Stimulated activated CD8-positive, alpha-beta memory T cell treated with anti-CD3 and anti-CD28 coated beads, Interleukin-4, amount 100 ng/mL, for 1 hour (primary cell): ENCODE results near the gene ITGAX.
"Not testable (repeated sequence)": the region's sequence is repeated elsewhere in the genome, so short reads cannot be mapped to it uniquely, and the experiment has no call there.

ENCODE experiments used
- DNase-seq, 2 donors: peaks; one replicate each; pipeline ENCODE4 v3.0.0-alpha.2; 2020; ENCODE audit warnings: low read depth in 2 of 2, low spot score in 1 of 2

The ITGAX gene

DNA sequence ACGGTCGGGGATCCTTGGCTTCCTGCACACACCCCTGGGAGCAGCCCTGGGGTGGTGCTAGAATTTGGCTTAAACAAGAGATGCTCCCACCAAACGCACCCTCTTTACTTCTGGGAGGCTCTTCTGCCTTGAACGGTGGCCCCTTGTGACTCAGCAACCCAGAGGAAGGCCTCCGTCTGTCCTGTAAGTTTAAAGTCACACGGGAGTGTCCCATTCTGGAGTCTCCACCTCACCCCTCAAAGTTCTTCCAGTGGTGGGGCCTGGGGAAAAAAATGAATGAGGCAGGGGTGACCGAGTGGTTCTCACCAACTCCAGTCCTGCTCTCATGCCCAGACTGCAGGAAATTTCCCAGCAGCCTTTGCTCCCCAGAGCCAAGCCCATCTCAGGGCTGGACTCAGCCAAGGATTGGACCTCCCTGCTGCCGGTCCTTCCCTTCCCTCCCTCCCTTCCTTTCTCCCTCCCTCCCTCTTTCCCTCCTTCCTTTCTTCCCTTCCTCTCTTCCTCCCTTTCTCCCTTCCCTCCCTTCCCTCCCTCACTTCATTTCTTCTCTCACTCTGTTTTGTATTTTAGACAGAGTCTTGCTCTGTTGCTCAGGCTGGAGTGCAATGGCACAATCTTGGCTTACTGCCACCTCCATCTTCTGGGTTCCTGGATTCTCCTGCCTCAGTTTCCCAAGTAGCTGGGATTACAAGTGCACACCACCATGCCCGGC lies 49.5 kb downstream of the ITGAX start:
- no peak for DNase-seq

DNA sequence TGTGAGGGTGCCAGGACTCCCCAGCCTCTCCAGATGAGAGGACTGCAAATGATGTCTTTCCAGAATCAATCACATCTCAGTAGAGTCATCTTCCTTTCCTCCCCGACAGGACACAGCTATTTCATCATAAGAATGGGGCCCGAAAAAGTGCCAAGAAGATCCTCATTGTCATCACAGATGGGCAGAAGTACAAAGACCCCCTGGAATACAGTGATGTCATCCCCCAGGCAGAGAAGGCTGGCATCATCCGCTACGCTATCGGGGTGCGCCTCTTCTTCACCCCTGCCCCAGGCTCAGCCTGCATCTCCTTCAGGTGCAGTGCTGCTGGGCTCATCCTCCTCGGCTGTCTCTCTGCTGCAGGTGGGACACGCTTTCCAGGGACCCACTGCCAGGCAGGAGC lies 52.4 kb downstream of the ITGAX start:
- DNase-seq = no peak

DNA sequence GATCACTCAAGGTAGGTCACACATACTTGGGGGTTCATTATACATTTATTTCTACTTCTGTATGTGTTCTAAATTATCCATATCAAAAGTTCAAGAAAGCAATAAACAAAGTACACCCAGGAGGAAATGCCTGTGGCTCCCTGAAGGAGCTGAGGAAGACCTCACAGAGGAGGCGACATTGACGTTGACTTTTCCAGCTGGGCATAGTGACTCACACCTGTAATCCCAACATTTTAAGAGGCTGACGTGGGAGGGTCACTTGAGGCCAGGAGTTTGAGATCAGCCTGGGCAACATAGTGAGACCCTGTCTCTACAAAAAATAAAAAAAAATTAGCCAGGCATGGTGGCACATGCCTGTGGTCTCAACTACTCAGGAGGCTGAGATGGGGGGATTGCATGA lies 54.5 kb downstream of the ITGAX start:
- no peak for DNase-seq

DNA sequence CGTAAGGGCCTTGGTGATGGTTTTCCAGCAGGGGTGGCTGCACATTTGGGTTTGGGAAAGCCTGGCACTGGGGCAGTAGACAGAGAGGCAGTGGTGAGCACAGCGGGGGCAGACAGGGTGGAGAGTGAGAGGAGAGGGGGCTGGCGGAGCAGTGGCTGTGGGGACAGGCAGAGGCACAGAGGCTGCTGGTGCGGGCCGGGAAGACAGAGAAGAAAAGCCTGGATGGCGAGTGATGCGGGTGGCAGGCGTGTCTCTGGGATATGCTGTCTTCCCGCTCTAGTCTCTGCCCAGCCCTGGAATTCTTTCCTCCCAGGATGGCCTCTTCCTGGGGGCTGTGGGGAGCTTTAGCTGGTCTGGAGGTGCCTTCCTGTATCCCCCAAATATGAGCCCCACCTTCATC lies 55.1 kb downstream of the ITGAX start:
- DNase-seq = no peak

DNA sequence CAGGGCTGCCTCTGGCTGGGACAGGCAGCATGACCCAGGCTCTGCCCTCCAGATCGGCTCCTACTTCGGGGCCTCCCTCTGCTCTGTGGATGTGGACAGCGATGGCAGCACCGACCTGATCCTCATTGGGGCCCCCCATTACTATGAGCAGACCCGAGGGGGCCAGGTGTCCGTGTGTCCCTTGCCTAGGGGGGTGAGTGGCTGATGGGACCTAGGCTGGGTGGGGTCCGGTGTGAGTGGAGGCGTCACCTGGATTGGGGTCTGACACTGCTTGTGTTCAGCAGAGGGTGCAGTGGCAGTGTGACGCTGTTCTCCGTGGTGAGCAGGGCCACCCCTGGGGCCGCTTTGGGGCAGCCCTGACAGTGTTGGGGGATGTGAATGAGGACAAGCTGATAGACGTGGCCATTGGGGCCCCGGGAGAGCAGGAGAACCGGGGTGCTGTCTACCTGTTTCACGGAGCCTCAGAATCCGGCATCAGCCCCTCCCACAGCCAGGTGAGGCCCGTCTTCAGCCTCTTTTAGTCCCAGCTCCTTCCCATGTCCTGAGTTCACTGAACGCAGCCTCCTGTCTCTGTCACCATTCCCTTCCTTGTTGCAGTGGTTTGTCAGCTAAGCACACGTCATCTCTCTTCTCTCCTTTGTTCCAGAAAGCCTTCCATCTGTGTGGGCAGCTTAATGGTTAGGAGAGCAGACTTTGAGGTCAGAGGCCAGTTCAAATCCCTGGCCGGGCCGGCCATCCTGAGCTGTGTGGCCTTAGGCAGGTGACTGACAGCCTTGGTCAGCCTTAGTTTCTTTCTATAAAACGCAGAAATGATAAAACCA lies 56.3 kb downstream of the ITGAX start:
- no peak for DNase-seq

DNA sequence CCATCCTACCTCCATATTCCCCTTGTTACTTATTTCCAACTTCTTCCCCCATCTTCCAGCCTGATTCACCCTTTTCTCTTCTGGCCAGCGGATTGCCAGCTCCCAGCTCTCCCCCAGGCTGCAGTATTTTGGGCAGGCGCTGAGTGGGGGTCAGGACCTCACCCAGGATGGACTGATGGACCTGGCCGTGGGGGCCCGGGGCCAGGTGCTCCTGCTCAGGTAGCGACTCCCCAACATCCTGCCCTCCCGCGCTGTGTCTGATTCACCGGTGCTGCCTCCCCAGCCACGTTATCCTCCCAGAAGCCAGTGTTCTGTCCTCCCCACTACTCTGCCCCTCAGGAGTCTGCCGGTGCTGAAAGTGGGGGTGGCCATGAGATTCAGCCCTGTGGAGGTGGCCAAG lies 57.8 kb downstream of the ITGAX start:
- no peak for DNase-seq

DNA sequence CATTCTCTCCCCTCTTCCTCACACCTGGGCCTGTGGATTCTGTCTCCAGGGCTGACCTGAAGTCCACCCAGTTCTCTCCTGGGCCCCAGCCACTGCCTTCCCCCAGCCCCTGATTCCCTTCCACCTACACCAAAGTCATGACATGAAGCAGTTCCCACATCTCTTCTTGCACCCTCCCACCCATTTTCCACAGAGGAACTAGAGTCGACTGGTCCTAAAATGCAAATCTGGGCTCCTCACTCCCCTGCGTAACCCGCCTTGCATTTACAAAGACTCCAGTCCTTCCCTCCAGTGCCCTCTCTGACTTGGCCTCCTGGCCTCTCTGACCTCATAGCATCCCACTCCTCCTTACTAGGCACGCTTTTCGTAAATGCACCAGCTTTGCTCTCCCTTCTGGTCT lies 58.4 kb downstream of the ITGAX start:
- DNase-seq = no peak

DNA sequence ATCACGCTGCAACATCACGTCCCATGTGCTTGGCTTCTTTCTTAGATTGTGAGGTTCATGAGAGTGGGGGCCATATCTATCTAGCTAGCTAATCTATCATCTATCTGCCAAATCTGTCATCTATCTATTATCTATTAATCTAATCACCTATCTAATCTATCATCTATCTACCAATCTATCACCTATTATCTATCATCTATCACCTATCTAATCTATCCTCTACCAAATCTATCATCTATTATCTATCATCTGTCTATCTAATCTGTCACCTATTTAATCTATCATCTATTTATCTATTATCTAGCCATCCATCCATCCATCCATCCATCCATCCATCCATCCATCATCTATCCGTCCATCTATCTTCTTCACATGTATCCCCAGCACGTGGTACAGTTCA lies 59.0 kb downstream of the ITGAX start:
- no peak for DNase-seq

DNA sequence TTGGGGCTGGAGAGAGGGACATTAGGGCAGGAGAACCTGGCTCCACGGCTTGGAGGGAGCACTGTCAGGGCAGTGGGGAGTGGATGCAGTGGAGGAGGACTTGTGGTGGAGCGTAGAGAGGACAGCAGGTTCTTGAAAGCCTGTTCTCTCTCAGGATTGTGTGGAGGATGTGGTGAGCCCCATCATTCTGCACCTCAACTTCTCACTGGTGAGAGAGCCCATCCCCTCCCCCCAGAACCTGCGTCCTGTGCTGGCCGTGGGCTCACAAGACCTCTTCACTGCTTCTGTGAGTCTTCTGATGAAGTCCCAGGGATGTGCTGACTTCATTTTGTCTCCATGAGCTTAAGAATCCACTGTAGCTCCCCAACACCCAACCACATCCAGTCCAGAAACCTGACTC lies 59.7 kb downstream of the ITGAX start:
- DNase-seq = no peak

DNA sequence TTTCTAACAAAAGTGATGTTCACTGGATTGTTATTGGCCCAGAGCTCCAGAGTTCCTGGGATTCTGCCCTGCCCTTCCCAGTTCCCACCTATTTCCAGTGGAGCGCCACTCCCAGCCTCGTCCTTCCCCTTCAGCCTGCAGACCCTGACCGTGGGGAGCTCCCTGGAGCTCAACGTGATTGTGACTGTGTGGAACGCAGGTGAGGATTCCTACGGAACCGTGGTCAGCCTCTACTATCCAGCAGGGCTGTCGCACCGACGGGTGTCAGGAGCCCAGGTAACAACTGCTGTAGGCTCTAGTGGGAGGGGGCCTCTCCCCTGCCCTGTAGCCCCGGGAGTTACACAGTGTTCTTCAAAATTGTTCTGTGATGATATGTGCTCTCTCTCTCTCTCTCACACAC lies 61.4 kb downstream of the ITGAX start:
- DNase-seq = no peak

DNA sequence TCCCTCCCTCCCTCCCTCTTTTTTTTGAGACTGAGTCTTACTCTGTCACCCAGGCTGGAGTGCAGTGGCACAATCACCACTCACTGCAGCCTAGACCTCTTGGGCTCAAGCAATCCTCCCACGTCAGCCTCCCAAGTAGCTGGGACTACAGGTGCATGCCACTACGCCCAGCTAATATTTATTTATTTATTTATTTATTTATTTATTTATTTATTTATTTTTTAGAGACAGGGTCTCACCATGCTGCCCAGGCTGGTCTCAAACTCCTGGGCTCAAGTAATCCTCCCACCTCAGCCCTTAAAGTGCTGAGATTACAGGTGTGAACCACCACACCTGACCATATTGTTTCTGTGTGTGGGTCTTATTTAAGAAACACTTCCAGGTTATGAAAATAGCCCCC lies 62.1 kb downstream of the ITGAX start:
- DNase-seq = not testable (repeated sequence)

DNA sequence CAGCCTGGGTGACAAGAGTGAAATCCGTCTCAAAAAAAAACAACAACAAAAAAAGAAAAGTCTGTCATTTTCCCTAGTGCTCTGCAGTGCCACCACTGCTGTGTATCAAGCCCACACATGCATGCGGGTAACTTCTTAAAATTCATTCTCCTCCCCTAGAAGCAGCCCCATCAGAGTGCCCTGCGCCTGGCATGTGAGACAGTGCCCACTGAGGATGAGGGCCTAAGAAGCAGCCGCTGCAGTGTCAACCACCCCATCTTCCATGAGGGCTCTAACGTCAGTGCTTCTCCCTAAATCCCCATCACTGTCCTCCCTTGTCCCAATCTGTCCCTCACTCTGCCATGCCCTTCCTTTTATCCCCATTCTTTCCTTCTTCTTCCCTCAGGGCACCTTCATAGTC lies 62.9 kb downstream of the ITGAX start:
- no peak for DNase-seq

DNA sequence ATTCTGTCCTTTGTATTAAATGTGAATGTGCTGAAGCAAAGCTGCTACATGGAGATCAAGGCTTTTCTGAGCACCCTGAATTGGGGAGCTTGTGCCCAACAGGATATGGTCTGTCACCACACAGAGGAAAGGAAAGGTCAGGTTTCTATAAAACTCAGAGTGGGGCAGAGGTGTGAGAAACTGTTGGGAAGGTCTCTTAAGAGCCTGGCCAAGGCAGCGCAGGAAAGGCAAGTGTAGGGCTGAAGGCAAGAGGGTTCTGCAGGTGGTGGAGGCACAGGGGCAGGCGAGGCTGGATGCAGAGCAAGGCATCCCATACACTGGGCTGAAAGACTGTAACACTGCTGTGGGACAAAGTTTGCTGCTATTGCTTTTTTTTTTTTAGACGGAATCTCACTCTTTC lies 65.1 kb downstream of the ITGAX start:
- DNase-seq = no peak

DNA sequence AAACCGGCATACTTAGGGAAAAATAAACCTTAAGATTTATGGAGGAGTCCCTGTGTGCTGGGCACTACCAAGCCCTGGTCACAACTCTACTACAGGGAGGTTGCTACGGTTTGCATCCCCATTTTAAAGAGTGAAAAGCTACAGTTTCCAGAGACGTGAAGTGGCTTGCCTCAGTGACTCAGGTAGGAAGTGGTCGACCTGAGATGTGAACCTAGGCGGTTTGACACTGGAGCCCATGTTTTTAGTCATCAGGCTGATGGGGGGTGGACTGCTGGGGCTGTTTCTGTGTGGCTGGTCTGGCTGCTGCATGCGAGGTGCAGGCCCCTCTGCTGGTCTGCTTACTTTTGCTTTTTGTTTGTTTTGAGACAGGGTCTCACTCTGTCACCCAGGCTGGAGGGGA lies 66.6 kb downstream of the ITGAX start:
- DNase-seq = peak in 1 of 2 donors; percentile 23

DNA sequence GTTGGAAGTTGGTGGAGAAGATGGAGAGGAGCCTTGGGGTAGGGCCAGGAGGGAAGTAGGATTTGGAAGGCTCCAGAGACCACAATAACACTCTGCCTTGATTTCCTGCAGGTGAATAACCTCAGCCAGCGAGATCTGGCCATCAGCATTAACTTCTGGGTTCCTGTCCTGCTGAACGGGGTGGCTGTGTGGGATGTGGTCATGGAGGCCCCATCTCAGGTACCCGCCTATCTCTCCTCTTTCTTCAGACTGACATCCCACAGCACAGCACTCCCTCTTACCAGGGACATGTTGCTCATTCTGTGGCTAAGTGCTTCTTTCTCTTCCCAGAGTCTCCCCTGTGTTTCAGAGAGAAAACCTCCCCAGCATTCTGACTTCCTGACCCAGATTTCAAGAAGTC lies 68.3 kb downstream of the ITGAX start:
- DNase-seq = no peak

DNA sequence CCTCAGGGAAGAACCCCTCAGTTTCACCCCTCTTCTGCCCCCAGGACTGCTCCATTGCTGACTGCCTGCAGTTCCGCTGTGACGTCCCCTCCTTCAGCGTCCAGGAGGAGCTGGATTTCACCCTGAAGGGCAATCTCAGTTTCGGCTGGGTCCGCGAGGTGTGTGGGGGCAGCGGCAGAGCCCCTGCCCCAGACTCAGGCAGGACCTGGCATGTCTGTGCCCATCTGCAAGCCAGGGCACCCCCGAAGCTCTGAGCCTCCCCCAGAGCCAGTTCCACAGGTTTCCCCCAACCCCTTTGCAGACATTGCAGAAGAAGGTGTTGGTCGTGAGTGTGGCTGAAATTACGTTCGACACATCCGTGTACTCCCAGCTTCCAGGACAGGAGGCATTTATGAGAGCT lies 68.8 kb downstream of the ITGAX start:
- no peak for DNase-seq

DNA sequence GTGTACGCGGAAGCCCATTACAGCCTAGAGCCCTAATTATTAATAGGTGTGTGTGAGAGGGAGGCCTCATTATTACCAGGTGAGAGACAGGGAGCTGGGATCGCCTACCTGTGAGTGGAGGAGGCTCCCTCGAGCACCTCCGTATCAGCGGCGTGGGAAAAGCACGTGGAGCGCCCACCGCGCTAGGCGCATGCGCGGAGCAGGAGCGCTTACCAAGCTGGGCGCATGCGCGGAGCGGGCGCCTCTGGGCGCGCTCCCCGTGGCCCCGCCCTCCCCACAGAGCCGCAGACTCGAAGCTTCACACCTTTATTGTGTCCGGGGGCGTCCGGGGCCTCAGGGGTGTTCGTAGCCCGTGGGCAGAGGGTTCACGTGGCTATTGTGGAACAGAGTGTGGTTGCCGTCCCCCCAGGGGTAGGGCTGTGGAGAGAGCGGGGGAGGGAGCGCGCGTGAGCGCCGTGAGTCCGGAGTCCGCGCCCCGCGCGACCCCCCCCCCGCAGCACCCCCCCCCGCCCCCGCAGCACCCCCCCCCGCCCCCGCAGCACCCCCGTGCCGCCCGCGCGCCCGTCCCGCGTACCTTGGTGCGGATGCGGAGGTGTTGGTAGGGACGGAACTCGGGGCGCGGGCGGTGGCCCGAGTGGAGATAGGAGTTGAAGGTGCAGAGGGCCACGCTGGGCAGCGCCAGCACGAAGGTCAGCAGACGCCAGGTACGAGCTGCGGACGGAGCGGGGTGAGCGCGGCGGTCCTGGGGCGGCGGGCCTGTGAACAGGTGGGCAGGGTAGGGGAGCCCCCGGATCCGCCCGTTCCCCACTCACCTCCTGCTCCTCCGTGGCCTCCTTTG lies 72.7 kb downstream of the ITGAX start:
- peak; percentile 36 to 52 for DNase-seq

DNA sequence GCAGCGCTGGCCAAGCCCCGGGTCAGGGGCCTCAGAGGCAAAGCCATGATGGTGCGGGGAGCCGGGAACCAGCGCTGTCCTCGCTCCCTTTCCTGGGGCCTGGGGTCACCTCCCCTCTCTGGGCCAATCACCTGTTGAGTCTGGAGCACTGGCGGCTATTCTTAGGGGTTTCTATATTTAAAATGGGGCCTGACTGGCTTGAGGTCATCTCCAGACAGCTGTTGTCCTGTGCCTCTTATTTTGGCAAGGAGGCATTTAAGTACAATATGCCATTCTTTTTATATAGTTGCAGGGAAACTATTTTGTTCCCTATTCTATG lies 73.3 kb downstream of the ITGAX start, which contains the start of gene COX6A2:
Gene COX6A2, minus strand, starts transcription at position 82 of the 319 bp plus-strand sequence. Its CDS starts 35 bp downstream, at position 47.
- no peak for DNase-seq

DNA sequence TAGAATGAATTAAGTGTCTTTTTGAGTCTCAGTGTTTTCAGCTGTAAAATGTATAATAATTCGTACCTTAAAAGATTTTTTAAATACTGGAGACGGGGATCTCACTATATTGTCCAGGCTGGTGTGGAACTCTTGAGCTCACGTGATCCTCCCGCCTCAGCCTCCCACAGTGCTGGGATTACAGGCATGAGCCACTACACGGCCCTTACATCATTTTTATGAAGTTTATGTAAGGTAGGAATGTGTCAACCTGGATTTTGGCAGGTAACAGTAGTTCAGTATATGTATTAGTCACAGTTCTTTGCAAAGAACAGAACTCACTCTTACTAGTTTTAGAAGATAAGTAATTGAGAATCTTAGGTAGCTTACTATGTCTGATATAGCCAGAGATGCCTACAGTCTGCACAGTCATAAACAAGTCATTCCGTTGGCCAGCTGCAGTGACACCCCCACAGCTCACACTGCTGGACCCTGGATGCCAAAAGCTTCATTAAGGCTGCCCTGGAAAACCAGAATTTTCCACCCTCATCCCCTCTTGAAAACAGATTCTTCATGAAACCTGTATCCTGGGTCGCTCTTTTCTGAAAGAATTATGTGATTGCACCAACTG lies 73.8 kb downstream of the ITGAX start:
- no peak for DNase-seq

DNA sequence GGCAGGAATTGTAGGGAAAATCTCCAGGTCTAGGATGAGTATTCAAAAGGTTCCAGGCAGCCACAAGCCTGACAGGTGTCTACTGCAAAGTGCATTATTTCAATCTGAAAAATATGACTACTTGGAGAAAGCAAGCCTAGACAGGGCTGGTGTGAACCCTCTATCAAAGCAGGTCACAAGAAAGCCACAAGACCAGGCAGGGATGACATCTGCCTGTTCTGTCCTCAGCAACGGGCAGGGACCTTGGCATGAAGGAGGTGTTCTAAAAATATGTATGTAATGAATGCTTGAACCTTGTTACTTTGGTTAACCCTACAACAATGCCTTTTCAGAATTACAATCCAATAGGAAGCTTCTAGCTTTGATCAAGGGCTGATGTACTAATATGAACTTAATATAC lies 74.3 kb downstream of the ITGAX start:
- no peak for DNase-seq

DNA sequence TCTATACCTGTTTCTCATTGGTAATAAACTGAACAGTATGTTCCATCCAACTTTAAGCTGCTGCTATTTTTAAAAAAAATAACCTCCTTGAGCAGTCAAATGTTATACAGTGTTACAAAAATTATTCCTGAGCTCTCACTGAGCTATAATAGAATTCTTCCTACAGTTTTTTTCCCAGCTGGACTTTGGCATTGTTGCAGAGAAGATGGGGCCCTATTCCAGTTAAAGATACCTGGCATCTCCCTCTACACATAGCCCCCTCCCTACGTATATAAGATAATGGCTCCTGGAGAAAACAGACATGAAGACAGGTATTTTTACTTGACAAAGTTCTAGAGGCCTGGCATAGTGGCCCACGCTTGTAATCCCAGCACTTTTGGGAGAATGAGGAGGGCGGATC lies 74.8 kb downstream of the ITGAX start:
- DNase-seq = no peak
